Measurements from ENCODE around the gene DACT2.

GRCh38 chr6:168319279-168320111, at the start of gene DACT2:
- TF ChIP-seq XRCC5 (IDR thresholded peaks at IDR 0.05; ENCODE audit: low read depth, low read length): no peak
- no peak for TF ChIP-seq ZNF274 (IDR thresholded peaks at IDR 0.05; ENCODE audit: borderline replicate concordance, low read depth, low read length)
- no peak for TF ChIP-seq ZBTB33 (CRISPR knock-in tag; IDR thresholded peaks at IDR 0.05)
- no peak for TF ChIP-seq SPI1 (IDR thresholded peaks at IDR 0.05; ENCODE audit: borderline replicate concordance, low read depth, low read length)
- TF ChIP-seq ZNF217 (CRISPR knock-in tag; IDR thresholded peaks at IDR 0.05): no peak
- no peak for TF ChIP-seq ZNF124 (CRISPR knock-in tag; IDR thresholded peaks at IDR 0.05)
- no peak for TF ChIP-seq MCM7 (IDR thresholded peaks at IDR 0.05)
- TF ChIP-seq ATF6 (CRISPR knock-in tag; IDR thresholded peaks at IDR 0.05): no peak
- TF ChIP-seq RBM34 (IDR thresholded peaks at IDR 0.05; ENCODE audit: borderline replicate concordance, insufficient read depth, low read length): no peak
- TF ChIP-seq CTCF (IDR thresholded peaks at IDR 0.05 in 2 of 3, conservative IDR thresholded peaks at IDR 0.05 in 1 of 3; ENCODE audit: insufficient read depth in 2 of 3, low read depth in 1 of 3, low read length in 3 of 3): no peak
- TF ChIP-seq ELK1 (CRISPR knock-in tag; IDR thresholded peaks at IDR 0.05): no peak
- no peak for TF ChIP-seq CTBP1 (IDR thresholded peaks at IDR 0.05; ENCODE audit: borderline replicate concordance)
- TF ChIP-seq FOXA1 (IDR thresholded peaks at IDR 0.05; ENCODE audit: borderline replicate concordance): no peak
